NCI-H510A treated with DMSO at 0.1 percent for 48 hours (cell line): ENCODE results near the gene COX6B2.

Experiments
- DNase-seq: peaks from one replicate; lab custom pipeline; 2025; lab: John Stamatoyannopoulos, UW

Gene COX6B2

GRCh38 chr19:55362174-55362989 is 7.9 kb upstream of the COX6B2 start:
- DNase-seq: no peak

GRCh38 chr19:55360902-55361301 is 6.4 kb upstream of the COX6B2 start:
- no peak for DNase-seq

- no peak for DNase-seq
Measured at GRCh38 chr19:55358943-55359908, 4.7 kb upstream of the COX6B2 start.

- no peak for DNase-seq
Measured at GRCh38 chr19:55358493-55358892, 4.0 kb upstream of the COX6B2 start.

- no peak for DNase-seq
Measured at GRCh38 chr19:55355213-55355821, 798 bp upstream of the COX6B2 start.

GRCh38 chr19:55353803-55354697 is 469 bp downstream of the COX6B2 start:
- peak; percentile 5 for DNase-seq

- no peak for DNase-seq
Measured at GRCh38 chr19:55353356-55353802, 1.1 kb downstream of the COX6B2 start.

GRCh38 chr19:55352549-55353145 is 1.9 kb downstream of the COX6B2 start:
- DNase-seq: no peak

- DNase-seq: no peak
Measured at GRCh38 chr19:55352040-55352439, 2.5 kb downstream of the COX6B2 start.

- DNase-seq: no peak
Measured at GRCh38 chr19:55350620-55351315, 3.8 kb downstream of the COX6B2 start.

GRCh38 chr19:55348317-55349034 is 6.0 kb downstream of the COX6B2 start:
- DNase-seq: no peak

GRCh38 chr19:55347442-55348009 is 7.0 kb downstream of the COX6B2 start:
- no peak for DNase-seq

- DNase-seq: no peak
Measured at GRCh38 chr19:55346725-55347441, 7.6 kb downstream of the COX6B2 start.

GRCh38 chr19:55345818-55346724 is 8.4 kb downstream of the COX6B2 start:
- no peak for DNase-seq

GRCh38 chr19:55345101-55345817 is 9.3 kb downstream of the COX6B2 start:
- no peak for DNase-seq

GRCh38 chr19:55344444-55344843 is 10.1 kb downstream of the COX6B2 start:
- DNase-seq: no peak
